ENCODE results near the gene SANBR.

GRCh38 chr2:61045999-61046398, 19.7 kb upstream of the SANBR start:
- TF ChIP-seq POLR2A (IDR thresholded peaks at IDR 0.05) (no peak), CTCF (IDR thresholded peaks at IDR 0.05) (no peak)
